Progenitor cell of endocrine pancreas (in vitro differentiated cells): Measurements from ENCODE around the gene HOXB9. TPM values are rescaled to one million over a fixed set of nuclear protein-coding genes. Genes with fewer than 3 reads are reported as not detected.

Experiments used
- DNase-seq: peaks from one replicate; pipeline ENCODE4 v3.0.0; 2021; ENCODE audit warnings: low spot score; ENCODE audit not compliant: unreplicated experiment
- H3K27ac Mint-ChIP-seq: 2 replicates; pipeline ENCODE4 v1.8.0; 2021; ENCODE audit warnings: mild to moderate bottlenecking, moderate library complexity, mixed read lengths
- H3K27me3 Mint-ChIP-seq: 2 replicates; pipeline ENCODE4 v1.8.0; 2021; ENCODE audit warnings: mixed read lengths
- H3K36me3 Mint-ChIP-seq: 2 replicates; pipeline ENCODE4 v1.8.0; 2022; ENCODE audit warnings: mixed read lengths; ENCODE audit not compliant: insufficient read depth
- H3K4me1 Mint-ChIP-seq: 2 replicates; pipeline ENCODE4 v1.8.0; 2021; ENCODE audit warnings: low read depth, mixed read lengths
- H3K4me3 Mint-ChIP-seq: 2 replicates; pipeline ENCODE4 v1.8.0; 2021; ENCODE audit warnings: low read depth, mild to moderate bottlenecking, moderate library complexity, mixed read lengths
- H3K9me3 Mint-ChIP-seq: 2 replicates; pipeline ENCODE4 v1.8.0; 2021; ENCODE audit warnings: low read depth, mixed read lengths
- total RNA-seq: library from RNA; stranded (reverse); gene quantifications from 2 replicates; pipeline ENCODE4 v1.2.1, GENCODE V29; 2021
- TF ChIP-seq, protein P1 (sequence below): fragments of 200-600 bp; sonication (generic); IDR thresholded peaks from one replicate; pipeline ENCODE4 v1.5.0; 2021; ENCODE audit warnings: antibody characterized with exemption, mild to moderate bottlenecking; ENCODE audit not compliant: unreplicated experiment

HOXB9 gene
- total RNA-seq, 1 donor from 2014 or later = not detected

DNA sequence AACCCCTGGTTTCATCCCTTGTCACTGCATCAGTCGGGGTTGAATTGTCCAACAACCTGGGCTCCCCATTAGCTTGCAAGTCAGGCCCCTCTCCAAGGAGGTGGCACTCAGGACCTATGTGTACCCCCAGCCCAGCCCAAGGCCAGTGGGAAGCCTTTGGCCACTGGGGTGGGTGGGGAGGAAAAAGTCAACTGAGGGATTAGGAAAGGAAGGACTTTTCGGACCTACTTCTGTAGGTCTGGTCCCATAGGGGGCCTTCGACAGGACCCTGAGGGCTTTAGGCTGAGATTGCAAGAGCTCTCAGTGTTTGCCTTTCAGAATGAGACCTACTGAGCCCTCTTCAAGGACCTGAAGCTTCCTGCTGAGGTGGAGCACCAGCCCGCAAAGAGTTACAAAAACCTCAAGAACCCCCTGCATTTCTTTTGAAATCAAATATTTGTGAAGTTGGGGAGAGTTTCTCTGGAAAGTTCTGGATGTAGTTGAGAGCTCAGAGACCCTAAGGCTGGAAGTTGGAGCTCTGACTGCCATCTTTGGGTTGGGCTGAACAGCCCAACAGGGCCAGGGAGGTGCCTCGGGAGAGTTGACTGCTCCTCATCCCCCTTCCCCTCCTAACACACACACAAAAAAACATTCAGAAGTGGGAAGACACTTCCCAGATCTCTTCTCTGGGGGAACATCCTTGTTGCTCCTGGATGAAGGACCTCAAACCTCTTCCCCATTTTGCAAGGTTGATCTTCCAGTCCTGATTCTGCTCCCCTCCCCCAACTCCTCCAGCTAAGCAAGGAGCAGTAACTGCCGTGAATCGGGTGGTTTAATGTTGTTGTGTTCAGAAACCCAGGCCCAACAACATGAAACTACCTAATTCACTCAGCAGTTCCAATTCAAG lies 5.8 kb upstream of the HOXB9 start:
- Mint-ChIP-seq H3K27me3 (peaks cover 100% of the 10 kb centered on the region), H3K36me3 (no peaks in the 10 kb centered on the region), H3K9me3 (no peaks in the 10 kb centered on the region), H3K27ac (no peak overlapping the region), H3K4me1 (no peaks in the 10 kb centered on the region), H3K4me3 (no peak overlapping the region)
- no peak for DNase-seq
- TF ChIP-seq, protein P1, sequence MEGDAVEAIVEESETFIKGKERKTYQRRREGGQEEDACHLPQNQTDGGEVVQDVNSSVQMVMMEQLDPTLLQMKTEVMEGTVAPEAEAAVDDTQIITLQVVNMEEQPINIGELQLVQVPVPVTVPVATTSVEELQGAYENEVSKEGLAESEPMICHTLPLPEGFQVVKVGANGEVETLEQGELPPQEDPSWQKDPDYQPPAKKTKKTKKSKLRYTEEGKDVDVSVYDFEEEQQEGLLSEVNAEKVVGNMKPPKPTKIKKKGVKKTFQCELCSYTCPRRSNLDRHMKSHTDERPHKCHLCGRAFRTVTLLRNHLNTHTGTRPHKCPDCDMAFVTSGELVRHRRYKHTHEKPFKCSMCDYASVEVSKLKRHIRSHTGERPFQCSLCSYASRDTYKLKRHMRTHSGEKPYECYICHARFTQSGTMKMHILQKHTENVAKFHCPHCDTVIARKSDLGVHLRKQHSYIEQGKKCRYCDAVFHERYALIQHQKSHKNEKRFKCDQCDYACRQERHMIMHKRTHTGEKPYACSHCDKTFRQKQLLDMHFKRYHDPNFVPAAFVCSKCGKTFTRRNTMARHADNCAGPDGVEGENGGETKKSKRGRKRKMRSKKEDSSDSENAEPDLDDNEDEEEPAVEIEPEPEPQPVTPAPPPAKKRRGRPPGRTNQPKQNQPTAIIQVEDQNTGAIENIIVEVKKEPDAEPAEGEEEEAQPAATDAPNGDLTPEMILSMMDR = no peak

DNA sequence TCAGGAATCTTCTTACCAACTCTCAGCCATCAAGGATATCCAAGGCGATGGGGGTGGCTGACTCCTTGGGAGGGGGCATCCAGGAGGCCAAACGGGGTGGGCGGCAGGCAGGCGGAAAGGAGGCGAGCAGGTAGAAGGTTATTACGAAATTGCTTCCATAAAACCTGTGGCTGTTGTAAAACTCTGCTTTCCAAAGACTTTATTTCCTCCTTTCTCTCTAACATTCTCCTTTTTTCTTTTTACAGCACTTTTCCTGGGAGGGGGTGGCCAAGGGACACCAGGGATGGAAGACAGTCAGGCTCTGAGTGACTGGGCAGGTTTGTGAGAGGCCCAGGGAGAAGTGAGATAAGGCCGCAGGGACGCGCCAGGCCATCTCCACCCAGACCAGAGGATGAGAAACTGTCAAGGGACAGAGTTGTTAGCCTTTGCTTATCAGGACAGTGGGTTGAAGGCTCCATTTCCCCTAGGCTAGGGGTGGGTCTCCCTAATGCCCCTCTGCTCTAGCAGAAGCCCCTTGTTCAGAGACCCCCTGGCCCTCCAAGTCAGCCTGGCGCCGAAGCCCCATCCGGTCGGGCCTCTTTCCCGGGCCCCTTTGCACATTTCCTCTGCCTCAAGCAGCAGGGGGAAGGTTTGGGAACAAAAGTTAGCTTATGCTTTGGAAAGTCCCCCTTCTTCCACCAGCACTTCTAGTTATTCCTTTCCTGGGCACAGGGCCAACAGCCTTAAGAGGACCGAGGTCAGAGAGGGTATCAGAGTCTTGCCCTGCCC lies 5.0 kb upstream of the HOXB9 start:
- DNase-seq = no peak
- no peak overlapping the region for H3K4me3 Mint-ChIP-seq
- no peaks in the 10 kb centered on the region for H3K36me3 Mint-ChIP-seq
- H3K9me3 Mint-ChIP-seq = no peaks in the 10 kb centered on the region
- peaks cover 1% of the 10 kb centered on the region for H3K4me1 Mint-ChIP-seq
- H3K27me3 Mint-ChIP-seq = peaks cover 100% of the 10 kb centered on the region
- TF ChIP-seq, protein P1 = no peak
- H3K27ac Mint-ChIP-seq = no peak overlapping the region

DNA sequence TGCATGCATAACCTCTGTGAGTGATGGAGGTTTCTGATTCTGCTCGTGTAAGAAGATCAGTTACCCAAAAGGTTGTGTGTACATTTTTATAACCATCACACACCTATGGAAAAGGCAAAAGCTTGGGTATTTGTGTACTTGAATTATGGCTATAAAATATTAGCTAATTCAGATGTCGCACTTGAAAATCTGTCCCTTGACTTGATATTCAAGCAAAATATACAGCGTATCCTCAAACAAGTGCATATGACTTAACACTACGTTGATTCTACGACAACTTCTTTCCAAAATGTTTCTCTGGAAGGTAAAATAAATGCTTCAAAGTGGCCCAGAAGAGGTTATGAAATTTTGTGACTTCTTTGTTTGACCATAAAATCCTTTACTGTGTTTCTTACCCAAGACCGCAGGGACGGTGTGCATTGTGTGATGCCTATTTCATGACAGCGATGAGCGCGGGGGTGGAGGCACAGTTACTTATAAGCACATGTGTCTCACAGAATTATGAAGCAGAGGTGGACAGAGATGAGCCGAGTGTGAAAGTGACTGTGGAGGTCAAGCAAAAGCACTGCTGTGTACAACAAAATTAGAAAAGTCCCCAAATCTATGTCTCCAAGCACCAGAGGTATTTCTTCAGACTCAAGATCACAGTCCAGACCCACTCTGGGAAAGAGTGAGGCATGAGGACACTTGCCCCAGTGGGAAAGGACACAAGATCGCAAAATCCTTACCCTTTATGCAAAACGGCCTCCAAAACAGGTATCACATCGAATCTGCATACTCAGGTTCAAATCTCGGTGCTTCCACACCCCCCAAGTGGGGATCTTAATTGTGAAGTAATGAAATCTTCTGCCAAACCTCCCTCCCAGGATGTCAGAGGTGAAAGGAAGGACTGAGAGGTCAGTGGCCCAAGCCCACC lies 4.1 kb upstream of the HOXB9 start:
- no peak overlapping the region for H3K4me3 Mint-ChIP-seq
- H3K4me1 Mint-ChIP-seq = peaks cover 4% of the 10 kb centered on the region
- no peaks in the 10 kb centered on the region for H3K9me3 Mint-ChIP-seq
- H3K27me3 Mint-ChIP-seq = peaks cover 99% of the 10 kb centered on the region
- TF ChIP-seq, protein P1 = no peak
- H3K27ac Mint-ChIP-seq = no peak overlapping the region
- no peaks in the 10 kb centered on the region for H3K36me3 Mint-ChIP-seq
- DNase-seq = no peak

DNA sequence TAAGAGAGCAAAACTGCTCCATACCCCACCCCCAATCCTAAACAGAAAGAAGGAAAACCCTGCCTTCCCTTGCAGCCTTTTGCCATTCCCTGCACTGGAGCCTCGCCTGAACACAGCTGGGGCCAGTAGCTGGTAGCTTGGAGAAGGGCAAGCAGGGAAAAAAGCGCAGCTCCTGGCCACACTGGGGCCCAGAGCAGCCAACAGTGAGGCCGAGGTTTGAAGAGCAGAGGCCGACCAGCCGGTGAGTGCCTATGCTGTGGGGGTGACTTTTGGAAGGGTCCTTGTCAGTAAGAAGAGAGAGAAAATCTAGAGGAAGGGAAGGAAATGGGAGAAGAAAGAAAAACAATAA lies 3.2 kb upstream of the HOXB9 start:
- peaks cover 4% of the 10 kb centered on the region for H3K4me1 Mint-ChIP-seq
- H3K27me3 Mint-ChIP-seq = peaks cover 93% of the 10 kb centered on the region
- H3K36me3 Mint-ChIP-seq = no peaks in the 10 kb centered on the region
- no peak overlapping the region for H3K27ac Mint-ChIP-seq
- DNase-seq = no peak
- TF ChIP-seq, protein P1 = no peak
- no peaks in the 10 kb centered on the region for H3K9me3 Mint-ChIP-seq
- no peak overlapping the region for H3K4me3 Mint-ChIP-seq
